GM19438 (cell line): ENCODE data around the gene ERG28.
"Not testable (repeated sequence)": the region's sequence is repeated elsewhere in the genome, so short reads cannot be mapped to it uniquely, and the experiment has no call there.

ENCODE experiments used
- ATAC-seq: cut with Tn5 transposase; IDR thresholded peaks from one replicate; pipeline ENCODE4 v1.9.1; 2021; ENCODE audit warnings: low read depth; ENCODE audit not compliant: unreplicated experiment

Gene ERG28

GRCh38 chr14:75660630-75661498 is at the start of gene ERG28, which contains the start of gene TTLL5:
Gene ERG28 (minus strand): TSS chr14:75660876. CDS start chr14:75657502, 3,374 bp downstream.
Gene TTLL5 (plus strand): TSS chr14:75661246. CDS start chr14:75663150, 1,904 bp downstream.
- peak; percentile 98 for ATAC-seq

DNA sequence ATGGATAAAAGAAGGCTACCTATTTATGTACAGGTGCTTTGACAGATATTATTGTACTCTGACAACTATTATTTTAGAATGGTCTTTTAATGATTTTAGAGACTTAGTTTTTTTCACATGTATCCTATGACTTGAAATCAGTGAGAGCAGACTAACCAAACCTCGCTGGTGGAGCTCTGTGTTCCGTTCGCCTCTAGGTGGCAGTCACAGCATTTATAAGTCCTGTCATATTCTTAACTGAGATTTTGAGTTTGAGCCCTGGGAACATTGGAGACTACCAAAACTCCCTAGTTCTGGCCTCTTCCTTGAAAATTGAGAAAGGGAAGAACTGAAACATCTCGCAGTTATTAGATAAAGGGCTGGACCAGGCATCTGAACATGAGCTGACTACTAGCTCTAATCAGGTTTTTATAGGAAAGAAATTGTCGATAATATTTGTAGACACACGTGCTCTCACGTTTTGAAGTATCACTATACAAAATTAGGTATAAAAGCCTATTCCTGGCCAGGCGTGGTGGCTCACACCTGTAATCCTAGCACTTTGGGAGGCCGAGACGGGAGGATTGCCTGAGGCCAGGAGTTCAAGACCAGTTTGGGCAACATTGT is 48.6 kb upstream of the ERG28 start:
- no peak for ATAC-seq

- ATAC-seq = no peak
These were observed 44.3 kb upstream of the ERG28 start for GRCh38 chr14:75705014-75705413.

GRCh38 chr14:75703467-75703866 is 42.8 kb upstream of the ERG28 start:
- no peak for ATAC-seq

GRCh38 chr14:75702616-75703261 is 42.1 kb upstream of the ERG28 start:
- no peak for ATAC-seq

- no peak for ATAC-seq
These were observed 41.4 kb upstream of the ERG28 start for GRCh38 chr14:75702122-75702521.

DNA sequence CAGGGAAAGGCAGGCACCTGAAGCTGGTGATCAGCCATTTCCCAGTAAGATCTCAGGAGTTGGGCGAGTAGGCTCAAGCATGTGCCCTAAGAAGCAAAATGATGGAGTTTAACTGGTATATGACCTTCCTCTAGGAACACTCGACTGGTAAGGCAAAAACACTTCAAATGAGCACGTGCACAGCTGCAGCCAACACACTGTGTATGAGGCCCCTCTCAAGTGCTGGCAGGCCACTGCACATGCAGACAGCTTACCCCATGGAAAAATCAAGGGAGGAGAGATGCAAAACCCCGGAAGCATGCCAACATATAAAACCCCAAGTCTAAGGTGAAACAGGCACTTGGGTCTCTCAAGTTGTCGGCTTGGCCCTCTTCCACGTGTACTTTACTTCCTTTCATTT is 39.6 kb upstream of the ERG28 start:
- ATAC-seq = no peak

- no peak for ATAC-seq
These were observed 38.7 kb upstream of the ERG28 start for GRCh38 chr14:75699331-75699730.

DNA sequence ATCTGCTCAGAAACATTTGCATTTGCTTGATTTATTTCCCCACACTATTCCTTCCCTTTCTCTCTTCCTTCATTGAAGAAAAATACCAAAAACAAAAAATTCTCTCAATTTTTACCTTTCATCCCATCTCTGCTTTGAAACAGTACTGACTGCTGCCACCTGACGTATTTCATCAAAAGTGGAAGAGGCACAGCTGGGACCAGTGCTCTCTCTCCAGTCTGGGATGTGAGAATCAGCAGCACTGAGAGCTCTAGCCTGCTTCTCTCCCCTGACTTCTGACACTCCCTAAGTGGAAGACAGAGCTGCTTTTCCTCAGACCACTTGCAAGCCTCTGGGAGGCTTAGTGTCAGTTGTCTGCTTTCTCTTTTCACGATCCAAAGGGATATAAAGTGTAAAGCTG is 37.2 kb upstream of the ERG28 start:
- ATAC-seq = no peak

DNA sequence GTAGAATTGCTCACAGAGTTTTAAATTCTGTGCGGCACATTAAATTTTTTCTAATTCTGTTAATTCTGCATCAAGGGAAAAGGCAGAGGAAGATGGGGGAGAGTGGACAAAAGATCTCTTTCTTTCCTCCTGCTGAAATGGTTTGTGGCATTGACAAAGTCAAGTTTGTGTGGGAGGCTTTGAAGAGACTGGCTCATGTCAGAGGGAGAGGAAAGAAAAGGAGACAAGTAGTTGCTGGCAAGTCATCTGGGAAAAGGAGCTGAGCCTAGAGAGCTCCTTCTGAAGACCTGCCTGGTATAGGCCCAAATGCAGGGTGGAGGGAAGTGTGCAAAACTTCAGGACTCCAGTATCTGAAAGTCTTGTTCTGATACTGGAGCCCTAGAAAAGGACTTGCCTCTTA is 36.7 kb upstream of the ERG28 start:
- no peak for ATAC-seq

GRCh38 chr14:75695025-75695424 is 34.3 kb upstream of the ERG28 start:
- ATAC-seq = not testable (repeated sequence)

- no peak for ATAC-seq
These were observed 29.3 kb upstream of the ERG28 start for GRCh38 chr14:75690010-75690409.

- no peak for ATAC-seq
These were observed 28.3 kb upstream of the ERG28 start for GRCh38 chr14:75689012-75689411.

GRCh38 chr14:75685910-75686309 is 25.2 kb upstream of the ERG28 start:
- ATAC-seq = no peak

DNA sequence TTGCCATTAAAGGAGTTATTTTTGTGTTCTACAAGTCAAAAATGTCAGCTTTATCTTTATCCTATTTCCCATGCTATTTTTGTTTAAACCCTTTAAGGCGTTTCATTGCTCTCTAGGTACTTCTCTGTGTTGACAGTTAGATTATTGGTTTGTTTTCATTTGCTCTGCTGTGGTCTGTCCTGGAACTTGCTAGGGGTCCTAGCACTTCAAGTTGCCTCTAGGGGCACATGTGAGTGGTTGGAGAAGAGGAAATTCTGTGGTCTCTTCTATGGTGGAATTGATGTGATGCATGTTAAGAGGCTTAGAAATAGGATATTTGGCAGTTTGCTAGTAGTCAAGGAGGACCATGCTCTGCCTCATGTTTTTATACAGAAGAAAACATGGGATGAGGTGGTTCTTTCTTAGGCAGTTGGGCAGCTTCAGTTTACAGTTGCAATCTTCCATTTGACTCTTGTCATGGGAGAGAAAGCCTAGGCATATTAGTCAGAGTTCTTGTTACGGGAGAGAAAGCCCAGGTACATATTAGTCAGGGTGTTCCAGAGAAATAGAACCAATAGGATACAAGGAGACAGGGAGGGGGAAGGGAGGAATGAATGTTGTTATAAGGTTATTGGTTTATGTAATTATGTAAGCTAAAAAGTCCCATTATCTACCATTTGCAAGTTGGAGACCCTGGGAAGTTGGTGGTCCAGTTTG is 14.7 kb upstream of the ERG28 start:
- no peak for ATAC-seq

- no peak for ATAC-seq
These were observed 12.8 kb upstream of the ERG28 start for GRCh38 chr14:75673345-75674035.

- no peak for ATAC-seq
These were observed 12.0 kb upstream of the ERG28 start for GRCh38 chr14:75672605-75673192.

DNA sequence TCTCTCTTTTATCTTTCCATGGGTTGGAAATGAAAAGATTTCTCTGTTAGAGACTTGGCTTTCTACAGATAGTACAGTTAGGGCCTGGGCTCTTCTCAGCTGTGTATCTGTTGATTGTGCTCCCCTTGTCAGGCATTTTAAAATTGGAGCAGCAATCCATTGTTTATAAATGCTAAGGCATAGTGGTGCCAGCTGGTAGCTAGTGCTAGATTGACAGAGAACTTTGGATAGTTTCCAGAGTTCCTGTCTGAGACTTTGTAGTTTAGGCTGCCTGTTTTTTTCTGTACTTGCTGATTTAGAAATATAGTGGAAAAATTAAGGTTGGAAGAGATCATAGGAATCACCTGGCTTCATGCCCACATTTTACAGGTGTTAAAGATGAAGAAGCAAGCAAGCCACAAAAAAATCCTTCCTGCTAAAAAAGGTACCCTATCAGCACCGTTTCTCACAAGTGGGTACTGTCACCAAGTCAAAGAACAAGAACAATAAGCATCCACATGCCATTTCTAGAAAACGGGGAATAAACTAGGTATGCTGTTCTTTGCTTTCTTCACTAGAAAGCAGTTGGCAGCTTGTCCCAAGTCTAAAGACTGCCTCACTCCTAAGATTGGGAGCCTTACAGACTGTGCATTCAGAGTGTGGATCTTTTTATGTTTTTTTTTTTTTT is 6.6 kb upstream of the ERG28 start:
- ATAC-seq = no peak

GRCh38 chr14:75662966-75663365 is 2.3 kb upstream of the ERG28 start:
- ATAC-seq = no peak

DNA sequence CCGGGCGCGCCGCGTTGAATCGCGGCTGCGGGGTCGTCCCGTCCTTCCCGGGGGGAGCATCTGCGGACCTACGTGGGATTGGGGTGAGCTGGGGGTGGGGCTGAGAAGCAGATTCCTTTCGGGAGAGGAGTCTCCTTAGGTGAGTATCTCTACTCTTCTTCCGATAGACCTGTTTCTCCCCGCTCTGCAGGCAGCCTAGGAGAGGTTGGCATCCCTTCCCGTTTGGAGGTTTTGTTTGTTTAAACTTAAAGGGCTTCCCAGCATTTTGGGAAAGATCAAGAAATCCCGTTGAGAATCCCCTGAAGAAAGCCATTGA is 781 bp upstream of the ERG28 start:
- no peak for ATAC-seq
